HG02970 (cell line): ENCODE measurements around the gene CTCFL.
"Not testable (repeated sequence)": the region's sequence is repeated elsewhere in the genome, so short reads cannot be mapped to it uniquely, and the experiment has no call there.

ENCODE experiments used
- ATAC-seq: cut with Tn5 transposase; IDR thresholded peaks from one replicate; pipeline ENCODE4 v1.9.1; 2021; ENCODE audit warnings: mild to moderate bottlenecking, moderate library complexity, moderate number of reproducible peaks; ENCODE audit not compliant: unreplicated experiment, low FRiP score

The CTCFL gene

DNA sequence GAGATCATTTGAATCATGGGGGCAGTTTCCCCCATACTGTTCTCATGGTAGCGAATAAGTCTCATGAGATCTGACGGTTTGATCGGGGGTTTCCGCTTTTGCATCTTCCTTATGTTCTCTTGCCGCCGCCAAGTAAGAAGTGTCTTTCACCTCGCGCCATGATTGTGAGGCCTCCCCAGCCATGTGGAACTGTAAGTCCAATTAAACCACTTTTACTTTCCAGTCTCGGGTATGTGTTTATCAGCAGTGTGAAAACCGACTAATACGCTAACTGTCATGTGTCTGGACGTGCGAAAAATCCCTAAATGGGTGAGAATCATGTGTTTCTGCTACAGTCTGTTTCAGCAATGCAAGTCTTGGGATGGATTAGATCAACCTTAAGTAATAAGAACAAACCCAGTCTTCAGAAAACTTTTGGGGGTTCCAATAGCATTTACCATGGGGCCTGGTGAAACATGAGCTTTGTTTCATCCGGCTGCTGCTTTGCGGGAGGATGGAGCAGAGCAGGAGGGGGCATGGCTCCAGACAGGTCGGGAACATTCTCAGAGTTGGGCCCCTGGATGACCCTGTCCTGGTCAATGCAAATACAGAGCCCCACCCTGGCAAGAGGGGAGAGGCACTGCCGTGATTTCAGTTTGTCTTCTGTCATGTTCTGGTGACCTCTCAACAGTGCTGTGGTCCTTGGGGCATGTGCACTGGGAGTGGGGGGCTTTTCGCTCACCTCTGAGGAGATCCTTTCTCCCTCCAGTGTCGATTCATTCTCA, 41.5 kb downstream of the CTCFL start:
- ATAC-seq: no peak

DNA sequence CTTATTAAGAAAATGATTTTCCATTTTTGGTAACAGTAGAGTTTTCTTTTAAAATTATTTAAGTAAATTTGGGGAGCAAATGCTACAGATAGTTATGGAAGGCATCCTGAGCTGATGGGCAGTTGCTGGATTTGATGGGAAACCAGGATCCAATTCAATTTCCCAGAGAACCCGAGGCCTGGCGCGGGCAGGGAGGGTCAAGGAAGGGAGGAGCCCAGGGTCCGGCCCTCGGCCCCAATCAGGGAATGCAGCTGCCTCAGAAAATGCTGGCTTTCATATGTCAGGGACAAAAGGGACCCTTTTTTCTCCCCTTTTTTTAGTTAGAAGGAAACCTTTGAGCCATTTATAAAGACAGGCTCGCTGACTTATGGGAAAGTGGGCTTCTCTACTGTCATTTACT, 42.1 kb downstream of the CTCFL start:
- ATAC-seq: no peak

DNA sequence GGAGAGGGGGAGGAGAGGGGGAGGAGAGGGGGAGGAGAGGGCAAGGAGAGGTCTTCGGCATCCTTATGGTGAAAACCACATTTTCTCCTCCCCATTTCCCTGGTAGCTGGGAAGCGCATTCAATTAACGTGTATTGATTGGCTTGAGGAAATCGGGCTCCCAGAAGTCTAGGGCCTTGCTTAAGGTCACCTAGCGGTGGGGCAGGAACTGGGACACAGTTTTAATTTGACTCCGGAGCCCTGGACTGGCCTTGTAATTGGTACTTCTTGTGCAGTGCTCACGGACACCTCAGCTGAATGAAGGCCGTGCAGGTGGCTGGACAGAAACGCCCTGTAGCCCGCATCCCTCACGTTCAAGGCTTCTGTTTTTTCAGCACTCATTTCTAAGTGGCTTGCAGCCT, 42.8 kb downstream of the CTCFL start:
- no peak for ATAC-seq

DNA sequence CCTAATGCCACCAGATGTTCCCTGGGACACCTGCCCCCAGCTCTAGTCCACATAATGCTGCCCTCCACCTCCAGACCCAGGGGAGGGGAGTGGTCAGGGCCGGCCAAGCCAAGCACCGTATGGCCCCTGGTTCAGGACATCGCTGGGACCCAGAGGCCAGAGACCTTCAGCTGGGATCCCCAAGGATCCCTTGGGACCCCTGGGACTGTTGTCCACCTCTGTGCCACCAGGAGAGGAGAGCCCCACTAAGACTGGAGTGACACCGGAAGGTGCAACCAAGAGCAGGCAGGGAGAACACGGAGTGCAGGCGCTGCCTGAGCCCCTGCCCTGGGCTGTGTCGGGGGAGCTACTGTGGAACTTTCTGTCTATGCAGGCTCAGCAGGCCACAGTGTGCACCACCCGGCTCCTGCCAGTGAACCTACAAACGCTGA, 43.6 kb downstream of the CTCFL start:
- peak; percentile 19 for ATAC-seq

DNA sequence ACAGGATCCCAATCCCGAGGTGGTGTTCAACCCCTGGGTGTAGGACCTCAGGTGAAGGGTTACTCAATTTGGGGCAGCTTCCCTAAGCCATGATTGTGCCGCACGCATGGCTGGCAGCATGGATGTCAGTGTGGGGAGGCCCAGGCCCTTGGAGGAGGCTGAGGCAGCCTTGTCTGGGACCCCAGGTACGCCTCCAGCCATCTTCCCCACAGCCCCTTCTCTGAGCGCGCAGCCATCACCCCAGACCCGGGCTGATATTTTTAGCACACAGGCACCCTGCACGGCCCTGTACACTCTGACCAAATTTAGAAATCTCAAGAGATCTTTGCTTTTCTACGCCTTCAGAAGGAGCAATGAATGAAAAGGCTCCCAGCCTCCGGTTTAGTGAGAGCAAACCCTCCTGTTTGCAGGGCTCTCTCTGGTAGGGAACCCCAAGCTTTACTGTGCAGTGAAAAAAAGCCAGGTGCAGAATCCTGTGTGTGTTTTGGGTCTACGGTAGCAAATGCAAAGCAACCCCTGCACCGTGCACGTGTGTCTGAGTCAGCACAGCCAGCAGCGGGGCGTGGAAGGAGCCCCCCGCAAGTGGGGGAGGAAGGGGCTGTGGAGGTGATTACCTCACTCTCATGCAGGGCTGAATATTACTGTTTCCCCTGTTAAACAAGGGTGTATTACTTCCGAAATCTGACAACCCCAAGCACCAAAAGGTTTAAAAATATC, 44.3 kb downstream of the CTCFL start:
- ATAC-seq: peak; percentile 56

DNA sequence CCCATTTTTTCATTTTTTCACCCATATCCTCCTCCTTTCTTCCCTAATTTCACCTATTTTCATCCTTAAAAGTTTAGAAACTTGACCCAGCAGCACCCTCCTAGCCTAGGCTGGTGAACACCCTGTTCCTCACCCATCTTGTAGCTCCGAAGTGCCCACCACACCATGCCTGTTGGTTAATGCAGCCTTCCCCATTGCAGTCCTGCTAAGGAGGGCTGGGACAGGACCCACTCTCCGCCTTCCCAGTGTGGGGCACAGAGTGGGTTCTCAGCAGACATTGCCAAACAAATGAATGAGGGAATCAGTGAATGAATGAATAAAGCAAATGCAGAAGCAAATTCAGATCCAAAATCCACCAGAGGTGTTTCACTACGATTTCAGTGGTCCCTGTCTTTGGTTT, 45.7 kb downstream of the CTCFL start:
- no peak for ATAC-seq

DNA sequence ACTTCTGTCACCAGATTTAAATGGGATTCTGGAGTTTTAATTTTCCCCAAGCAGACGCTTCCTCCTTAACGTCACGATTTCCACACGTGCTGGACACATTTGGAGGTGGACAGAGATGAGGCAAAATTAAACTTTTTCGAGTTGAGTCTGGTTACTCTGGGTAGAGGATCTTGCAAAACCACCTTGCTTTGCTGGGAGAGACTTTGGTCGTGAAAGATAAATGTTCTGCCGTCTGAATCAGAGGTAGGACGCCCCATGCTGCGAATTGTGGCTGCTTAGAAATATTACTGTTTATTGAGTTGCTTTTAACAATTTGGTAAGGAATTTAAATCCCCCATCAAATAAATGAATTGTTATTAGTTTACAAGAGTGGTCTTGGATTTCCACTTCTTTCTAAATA, 46.8 kb downstream of the CTCFL start:
- ATAC-seq: no peak

DNA sequence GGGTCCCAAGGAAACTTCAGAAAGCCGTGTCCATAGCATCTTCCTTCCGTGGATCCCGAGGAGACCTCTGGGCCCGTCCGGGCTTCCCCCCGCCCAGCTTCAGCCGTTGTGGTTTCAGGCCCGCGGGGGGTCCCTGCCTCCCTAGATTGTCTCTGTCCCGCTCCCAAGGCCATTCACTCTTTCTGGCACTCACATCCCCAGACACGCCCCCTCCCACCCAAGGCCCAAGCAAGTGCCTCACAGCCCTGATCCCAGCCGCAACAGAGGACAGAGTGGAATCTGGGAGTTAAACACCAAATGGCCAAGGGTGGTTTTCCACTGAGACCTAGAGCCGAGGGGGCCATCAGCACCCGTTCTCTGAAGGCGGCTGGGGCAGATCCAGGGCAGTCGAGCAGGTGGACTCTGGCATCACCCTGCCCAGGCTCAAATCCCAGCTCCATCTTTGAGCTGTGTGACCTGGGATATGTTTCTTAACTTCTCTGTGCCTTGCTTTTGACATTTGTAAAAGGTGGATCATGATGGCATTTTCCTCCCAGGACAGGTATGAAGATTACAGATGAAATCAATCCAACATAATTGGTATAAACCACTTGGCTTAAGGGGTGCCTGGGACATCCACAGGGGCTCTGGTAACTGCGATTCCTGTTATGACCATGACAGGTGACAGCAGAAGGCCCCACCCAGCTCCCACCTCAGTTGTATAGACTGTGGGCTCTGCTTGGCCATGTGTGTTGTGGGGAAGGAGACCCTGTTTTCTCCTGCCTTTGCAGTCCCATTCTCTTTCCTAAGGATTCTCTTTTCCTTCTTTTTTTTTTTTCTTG, 48.1 kb downstream of the CTCFL start:
- ATAC-seq: no peak

DNA sequence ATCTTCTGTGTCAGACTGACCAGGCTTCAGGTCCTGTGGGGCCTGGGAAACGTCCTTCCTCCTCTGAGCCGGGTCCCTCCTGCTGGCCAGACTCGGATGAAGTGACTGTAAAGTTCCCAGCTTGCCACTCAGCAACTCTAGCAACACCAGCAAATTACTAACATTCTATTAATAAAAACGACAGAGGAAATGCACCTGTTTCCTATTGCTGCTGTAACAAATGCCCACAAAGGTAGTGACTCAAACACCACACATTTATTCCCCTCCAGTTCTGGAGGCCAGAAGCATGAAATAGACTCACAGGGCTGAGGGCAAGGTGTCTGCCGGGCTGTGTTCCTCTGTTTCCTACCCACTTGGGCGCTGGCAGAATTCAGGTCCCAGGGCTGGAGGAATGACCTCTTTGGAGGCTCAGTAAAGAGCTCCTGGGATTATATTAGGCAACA, 48.8 kb downstream of the CTCFL start:
- ATAC-seq: no peak

DNA sequence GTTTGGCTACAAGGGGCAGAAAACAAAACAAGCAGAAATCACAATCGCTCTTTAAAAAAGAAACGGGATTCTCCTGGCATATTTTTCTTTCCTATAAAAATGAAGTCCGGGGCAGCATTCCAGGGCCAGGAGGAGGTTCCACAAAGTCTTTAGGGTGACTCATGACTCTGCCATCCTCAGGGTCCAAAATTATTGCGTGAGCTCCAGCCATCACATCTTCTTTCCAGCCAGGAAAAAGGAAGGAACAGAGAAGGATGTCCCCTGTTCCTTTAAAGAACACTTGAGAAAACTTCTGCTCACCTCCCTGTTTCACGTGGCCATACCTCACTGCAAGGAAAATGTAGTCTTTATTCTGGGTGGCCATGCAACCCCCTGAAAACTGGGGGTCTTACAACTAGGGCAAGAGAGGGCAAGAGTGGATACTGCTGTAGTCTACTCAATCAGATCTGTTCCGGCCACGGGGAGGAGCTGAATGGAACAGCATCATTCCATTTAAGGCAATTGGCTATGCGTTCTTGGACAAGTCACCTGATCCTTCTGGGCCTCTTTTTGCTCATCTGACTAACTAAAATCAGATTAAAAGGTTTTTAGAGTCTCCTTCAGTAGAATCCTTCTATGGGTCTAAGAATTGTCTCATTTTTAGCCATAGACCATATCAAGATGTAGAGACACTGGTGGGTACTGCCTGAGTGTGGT, 49.4 kb downstream of the CTCFL start:
- ATAC-seq: no peak

DNA sequence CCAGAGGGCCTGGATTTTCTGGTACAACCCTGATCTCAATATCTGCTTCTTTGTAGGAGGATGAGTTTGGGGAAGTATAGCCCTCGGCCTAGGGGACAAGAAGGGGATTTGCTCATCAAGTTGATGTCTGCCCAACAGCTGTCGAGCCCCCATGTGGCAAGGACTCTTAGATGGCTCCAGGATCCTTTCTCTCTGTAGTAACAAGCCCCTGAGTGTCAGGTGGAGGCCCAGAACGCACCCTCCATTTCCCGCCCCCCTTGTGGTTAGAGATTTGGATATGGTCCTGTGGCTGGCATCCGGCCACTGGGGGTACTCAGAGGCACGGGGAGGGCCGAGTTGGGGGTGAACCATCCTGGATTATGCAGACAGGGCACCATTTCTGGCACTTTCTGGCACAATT, 50.1 kb downstream of the CTCFL start:
- ATAC-seq: no peak

DNA sequence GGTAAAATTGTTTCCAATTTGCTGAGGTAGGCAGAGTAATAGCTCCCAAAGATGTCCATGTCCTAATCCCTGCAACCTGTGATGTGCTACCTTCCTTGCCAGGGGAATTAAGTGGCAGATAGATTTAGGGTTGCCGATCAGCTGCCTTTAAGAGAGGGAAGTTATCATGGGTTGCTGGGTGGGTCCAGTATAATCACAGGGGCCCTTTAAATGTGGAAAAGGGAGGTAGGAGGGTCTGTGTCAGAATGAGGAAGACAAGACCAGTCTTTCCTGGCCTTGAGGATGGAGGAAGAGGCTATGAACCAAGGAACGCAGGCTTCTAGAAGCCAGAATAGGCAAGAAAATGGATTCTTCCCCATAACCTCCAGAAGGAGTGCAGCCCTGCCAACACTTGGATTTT, 50.7 kb downstream of the CTCFL start:
- no peak for ATAC-seq

DNA sequence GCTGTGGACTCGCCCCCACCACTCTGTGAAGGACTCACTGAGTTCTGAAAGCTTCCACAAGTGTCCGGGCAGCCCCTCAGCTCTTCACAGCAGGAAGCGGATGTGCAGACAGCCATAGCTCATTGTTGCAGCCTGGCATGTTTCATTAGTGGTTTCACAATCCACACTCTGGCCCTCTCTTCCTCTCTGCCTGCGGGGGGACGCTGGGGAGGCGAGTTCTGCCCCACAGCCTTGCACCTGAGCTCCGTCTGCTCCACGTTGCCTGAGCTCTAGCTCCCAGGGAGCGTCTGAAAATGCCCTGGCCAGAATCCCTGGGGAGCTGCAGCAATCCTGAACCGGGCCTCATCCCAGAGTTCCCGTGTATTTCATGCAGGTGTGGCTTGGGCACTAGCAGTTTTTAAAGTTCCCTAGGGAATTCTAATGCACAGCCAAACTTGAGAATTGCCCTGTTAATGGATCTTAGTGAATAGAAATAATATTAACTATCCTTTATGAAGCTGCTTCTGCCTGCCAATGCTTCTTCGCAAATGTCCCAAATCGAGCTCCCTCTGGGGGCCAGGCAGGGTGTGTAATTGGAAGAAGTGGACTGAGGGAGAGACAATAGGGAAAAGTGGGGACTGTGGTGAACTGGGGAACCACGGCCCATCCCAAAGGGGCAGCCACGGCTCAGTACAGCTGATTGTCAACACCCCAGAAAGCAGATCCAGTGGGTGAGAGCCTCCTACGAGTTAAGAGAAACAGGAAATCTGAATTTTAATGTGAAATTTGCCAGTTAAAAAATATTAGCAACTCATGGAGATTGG, 51.5 kb downstream of the CTCFL start:
- ATAC-seq: no peak

DNA sequence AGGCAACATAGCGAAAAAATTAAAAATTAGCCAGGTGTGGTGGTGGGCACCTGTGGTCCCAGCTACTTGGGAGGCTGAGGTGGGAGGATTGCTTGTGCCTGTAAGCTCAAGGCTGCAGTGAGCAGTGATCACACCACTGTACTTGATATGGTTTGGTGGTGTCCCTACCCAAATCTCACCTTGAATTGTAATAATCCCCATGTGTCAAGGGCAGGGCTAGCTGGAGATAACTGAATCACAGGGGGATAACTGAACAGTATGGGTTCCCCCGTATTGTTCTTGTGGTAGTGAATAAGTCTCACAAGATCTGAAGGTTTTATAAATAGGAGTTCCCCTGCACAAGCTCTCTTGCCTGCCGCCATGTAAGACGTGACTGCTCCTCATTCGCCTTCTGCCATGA, 52.5 kb downstream of the CTCFL start:
- not testable (repeated sequence) for ATAC-seq

DNA sequence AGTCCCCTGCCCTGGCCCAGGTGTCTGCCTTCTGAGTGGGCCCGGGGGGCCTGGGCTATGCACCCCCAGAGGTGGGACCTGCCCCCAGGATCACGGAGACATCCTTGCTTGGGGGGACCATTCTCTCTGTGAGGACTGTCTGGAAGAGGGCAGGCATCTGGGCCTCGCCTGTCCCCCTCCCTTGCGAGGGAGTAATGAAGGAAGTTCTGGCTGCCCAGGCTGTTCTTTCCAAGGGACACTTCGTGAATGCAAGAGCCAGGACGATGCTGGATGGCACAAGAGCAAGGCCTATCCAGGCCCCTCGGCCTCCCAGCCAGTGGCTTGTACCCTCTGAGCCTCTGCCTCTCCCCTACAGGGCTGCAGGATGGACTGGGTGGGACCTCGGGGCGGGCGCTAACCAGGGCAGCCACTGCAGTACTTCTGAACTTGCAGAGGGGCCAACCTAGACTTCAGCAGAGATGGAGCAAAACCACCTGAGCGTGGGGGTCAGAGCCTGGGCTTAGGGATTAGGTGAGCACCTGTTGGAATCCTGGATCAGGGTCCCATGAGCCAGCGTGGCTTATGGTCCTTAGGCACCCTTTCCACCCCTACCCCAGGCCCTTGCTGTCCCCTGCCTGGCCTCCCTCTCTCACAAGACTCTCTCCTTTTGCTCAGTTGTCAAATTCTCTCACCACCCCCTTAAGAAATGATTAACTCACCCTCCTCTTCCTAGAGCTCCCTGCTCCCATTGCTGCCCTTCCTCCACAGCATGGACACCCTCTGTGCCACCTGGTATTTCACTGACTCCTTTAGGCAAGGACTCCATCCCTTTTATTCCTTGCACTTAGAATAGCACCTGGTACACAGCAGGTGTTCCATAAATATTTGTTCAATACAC, 53.2 kb downstream of the CTCFL start:
- ATAC-seq: no peak

DNA sequence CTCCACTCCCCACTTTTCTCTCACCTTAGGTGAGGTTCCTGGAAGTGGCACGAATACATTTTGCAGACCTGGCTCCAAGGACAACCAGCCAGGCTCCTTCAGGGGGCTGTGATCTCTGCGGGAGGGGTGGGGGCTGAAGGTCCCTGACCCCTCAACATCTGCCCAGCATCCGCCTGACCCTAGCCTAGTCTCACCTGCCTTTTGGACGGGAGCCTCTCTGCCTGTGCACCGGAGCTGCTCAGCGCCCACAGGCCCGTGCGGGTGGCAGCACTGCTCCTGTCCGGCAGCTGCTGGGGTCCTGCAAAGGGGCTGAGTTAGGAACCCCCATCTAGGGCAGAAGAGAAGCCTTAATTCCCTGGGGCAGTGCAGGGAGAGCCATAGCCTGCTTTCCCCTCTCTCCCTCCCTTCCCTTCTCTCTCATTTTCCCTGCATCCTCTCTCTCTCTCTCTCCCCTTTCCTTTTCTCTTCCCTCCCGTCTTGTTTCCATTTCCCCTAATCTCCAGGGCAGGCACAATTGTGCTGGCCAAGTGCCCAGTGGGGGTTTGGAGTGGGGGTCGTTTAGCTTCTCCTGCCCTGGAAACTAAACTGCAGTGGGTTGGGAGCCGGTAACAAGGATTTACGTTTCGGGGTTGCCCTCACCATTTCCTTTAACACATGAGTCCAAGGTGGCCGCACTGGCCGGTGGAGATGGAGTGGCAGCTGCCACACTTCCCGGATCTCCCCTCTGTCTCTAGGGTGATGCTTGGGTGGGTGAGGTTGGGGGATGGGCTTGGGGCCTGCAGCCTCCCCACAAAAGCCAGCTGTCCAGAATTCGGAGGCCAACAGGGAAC, 54.1 kb downstream of the CTCFL start:
- no peak for ATAC-seq

DNA sequence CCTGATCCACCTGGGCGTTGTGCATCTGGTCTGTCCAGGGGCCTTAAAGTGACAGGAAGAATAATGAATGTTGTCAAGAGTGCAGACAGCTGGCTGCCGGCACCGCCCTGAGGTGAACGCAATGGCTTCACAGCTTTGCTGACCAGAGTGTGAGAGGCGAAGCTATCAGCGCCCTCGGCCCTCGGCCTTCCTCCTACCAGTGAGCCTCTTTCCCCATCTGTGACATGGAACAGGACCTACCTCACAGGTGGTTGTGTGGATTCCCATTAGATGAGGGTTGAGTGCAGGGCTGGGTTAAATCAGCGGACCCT, 54.8 kb downstream of the CTCFL start:
- no peak for ATAC-seq
